GM21528 (cell line): ENCODE data around the gene FLII.

Experiments
- ATAC-seq: cut with Tn5 transposase; IDR thresholded peaks from one replicate; pipeline ENCODE4 v1.9.1; 2021; ENCODE audit warnings: mild to moderate bottlenecking, moderate library complexity; ENCODE audit not compliant: unreplicated experiment, low FRiP score

FLII gene

DNA sequence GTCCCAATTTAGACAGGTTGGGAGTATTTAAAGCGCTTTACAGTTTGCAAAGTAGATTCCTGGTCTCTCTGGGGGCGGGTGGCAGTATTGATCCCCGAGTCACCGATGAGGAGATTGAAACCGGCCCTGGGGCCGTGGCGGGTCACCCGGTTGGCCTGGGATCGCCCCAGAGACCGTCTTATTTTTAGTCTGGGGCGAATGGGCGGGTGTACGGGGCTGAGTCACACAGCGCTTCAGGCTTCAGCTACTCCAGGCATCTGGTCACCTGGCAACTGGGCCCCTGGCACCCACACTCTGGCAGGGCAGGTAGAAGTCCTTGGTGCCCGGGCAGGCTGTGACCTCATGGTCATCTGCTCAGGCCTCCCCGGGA, 2.6 kb upstream of the FLII start:
- ATAC-seq: peak; percentile 11

DNA sequence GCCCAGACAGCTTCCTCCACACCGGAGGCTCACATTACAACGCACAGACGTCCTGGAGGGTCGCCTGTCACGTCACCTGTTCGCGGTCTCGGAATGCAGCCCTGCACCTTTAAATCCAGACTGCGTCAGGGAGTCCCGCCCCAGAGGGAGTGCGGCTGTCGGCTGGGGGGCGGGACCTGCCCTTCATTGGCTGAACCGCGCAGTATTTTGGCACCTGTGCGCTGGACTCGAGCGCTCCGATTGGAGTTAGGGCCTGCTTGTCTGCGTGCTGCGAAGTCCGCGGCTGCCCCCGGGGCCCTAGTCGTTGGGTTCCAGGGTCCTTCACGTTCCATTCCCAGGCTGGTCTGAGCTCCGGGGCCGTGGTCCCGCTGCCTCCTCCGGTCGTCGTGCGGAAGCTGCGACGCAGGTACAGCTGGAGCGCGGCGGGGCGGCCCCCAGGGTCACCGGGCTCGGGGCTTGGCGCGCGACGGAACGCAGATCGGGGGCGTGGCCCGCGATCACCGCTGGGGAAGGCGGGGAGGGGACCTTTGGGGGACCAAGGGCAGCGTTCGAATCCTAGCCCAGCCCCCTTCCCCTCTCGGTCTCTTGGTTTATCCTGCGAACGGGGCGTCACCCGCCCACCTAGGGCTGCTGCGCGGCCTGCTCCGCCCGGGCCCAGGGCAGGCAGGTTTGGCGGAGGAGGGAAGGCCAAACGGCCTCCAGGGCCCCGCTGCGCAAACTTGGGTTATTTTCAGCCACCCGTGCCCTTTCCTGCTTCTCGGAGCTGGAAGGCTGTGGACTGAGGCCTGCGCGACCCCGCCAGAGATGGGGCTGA, 2.0 kb upstream of the FLII start, which contains the start of gene MIEF2:
MIEF2 (plus strand) TSS at position 331 of the 814 bp plus-strand sequence. CDS start 2,059 bp downstream, outside the sequence.
- ATAC-seq: peak; percentile 75

DNA sequence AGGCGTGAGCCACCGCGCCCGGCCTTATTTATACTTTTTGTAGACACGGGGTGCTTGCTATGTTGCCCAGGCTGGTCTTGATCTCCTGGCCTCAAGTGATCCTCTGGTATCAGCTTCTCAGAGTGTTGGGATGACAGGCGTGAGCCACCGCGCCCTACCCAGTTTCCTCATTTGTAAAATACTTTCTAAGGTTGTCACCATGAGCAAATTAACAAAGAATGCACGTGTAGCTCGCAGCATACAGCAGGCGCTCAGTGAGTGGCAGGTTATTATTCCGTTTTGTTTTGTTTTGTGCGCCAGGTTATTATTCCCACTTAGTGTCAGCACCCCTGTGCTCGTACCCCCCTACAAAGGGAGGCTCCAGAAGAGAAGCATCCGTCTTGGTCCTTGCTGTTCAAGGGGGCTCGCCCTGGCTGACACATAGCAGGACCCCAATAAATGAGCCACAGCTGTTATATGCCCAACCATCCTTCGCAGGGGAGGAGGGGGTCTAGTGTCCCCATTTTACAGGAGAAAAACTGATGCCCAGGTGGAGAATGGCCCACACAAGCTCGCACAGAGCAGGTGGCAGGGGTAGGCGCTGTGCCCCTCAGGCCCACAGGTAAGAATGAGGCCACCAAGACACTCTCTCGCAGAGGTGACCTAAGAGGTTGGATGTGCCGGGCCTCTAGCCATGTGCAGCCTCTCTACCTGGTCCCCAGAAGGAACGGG, 1.2 kb upstream of the FLII start:
- no peak for ATAC-seq

DNA sequence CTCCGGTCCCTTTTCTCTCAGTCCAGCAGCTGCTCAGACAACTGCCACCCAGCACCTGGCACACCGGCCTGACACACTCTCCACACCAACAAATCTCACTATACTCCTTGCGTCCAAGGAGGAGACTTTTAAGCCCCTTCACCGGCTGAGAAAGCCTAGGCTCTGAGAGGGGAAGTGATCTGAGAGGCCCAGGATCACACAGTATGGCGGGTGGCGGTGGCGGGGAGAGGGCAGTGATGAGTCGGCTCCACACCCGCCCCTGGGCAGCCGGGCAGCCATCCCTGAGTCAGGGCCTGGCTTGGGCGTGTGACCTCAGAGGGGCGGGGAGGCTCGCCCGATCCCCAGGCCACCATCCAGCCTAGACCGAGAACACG, 569 bp downstream of the FLII start:
- no peak for ATAC-seq

DNA sequence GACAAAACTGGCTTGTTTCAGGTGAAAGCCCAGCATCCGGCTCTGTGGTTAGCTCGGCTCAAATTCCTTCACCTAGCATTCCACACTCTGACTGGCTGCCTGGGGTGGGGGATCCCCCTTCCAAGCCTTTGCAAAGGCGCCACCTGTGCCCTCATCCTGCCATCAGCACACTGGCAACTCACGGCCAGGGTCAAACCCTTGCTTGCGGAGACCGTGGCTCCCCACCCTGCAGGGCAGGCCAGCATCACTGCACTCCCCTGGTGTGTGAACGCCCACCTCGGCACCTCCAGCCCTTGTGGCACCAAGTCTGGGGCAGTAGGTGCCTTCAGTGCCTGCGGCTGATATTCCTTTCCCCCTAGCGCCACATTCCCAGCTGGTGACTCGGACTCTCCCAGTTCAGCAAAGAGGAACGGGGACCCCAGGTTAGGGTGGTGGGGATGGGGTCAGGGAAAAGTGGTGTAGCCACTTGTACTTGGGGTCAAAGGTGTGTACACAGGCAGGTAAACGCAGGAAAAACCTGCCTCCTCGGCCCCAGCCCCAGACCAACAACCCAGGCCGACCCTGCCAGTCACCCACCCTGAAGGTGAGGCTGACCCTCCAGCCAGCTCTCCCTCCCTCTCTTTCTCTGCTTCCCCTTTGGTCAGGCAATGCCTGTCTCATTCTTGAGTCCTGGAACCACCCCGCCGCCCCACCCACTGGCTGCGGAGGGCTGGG, 1.1 kb downstream of the FLII start:
- ATAC-seq: no peak

DNA sequence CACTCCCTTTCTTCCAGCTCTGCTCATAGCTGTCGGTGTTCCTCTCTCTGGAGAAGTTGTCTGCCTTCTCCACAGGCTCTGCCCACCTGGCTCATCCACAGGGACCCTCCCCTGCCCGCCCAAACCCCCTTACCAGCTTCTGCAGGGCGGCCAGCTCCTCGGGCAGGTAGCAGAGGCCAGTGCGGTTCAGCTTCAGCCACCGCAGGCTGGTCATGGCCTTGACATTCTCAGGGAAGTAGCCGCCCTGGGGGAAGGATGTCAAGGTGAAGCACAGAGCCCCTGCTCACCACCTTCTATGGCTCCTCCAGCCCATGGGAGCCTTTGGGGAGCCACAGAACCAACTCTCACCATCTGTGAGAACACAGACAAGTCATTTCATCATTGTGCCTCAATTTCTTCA, 1.8 kb downstream of the FLII start:
- ATAC-seq: no peak

DNA sequence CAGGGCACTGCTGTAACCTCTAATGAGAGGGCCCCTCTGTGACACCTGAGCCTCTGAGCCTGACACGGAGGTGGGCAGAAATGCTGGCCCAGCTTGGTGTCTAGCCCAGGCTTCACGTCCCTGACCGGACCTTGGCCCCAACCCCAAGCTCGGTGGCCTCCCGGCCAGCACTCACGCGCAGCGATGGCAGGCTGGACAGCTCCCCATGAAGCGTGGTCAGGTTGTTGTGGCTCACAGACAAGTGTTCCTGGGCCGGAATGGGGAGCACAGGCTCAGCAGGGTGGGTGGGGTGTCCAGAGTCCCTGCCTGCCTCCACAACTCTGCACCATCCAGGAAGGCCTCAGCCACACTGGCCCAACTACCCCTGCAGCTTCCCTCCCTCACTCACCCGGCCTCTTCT, 2.2 kb downstream of the FLII start:
- no peak for ATAC-seq

DNA sequence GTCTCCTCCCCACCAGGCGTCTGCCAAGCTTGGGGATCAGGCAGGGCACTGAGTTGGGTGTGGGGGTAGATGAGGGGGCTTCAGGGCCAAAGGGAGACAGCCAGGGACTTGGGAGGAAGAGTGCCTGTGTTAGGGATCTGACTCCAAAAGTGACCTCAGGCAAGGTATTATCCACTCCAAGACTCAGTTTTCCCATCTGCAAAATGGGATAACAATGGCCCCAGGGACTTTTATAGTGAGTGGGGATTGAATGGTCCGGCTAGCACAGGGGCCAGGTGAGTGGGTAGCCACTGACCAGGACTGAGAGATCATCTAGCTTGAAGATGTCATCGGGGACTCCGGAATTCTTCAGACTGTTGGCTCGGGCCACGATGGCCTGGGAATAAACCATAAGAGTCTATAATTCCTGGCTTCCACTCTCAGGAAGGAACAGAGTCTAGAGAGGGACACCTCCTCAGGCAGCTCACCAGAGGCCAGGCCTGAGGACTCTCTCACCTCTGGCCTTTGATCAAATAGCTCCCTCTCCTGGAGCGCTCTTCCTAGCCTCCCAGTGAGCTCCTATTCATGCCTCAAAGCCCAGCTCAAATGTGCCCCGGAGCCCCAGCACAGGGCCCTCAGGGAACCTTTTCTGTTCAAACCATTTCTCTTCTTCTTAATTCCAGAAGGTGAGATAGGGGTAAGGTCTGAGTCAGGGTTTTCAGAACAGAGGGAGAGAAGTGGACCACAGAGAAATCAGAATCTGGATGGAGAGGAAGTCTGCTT, 3.5 kb downstream of the FLII start:
- ATAC-seq: no peak

DNA sequence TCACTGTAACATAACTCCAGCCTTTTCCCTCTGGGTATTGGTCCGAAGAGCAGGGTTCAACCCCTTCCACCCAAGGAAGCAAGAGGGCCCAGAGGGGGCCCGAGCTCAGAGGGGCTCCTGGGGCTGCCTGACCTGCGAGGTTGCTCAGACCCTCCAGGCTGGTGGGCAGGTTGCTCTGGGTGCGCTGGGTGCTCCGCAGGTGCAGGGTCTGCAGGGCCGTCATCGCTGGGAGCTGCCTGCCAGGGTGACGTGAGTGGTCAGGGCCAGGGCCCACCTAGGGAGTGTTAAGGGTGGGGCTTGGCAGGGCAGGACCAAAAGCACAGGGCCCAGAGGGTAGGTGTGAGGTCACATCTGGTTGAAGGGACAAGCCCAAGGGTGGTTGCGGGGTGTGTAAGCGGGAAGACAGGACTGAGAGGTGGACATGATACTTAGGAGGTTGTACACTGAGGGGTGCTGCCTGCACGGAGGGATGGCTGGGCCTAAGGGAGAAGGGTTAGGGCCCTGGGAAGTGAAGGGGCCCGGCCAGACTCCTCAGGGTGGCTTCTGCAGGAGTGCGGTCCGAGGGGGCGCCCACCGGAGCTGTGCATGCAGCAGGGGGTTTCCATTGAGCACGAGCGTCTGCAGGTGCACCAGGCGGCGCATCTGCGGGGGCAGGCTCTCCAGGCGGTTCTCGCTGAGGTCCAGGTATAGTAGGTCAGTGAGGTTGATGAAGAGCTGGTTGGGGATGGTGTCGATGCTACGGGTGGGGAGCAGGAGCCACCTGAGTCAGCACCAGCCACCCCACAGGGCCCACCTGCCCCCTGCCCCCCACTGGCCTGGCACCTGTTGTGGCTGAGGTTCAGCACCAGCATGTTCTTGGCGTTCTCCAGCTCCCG, 4.4 kb downstream of the FLII start:
- no peak for ATAC-seq

DNA sequence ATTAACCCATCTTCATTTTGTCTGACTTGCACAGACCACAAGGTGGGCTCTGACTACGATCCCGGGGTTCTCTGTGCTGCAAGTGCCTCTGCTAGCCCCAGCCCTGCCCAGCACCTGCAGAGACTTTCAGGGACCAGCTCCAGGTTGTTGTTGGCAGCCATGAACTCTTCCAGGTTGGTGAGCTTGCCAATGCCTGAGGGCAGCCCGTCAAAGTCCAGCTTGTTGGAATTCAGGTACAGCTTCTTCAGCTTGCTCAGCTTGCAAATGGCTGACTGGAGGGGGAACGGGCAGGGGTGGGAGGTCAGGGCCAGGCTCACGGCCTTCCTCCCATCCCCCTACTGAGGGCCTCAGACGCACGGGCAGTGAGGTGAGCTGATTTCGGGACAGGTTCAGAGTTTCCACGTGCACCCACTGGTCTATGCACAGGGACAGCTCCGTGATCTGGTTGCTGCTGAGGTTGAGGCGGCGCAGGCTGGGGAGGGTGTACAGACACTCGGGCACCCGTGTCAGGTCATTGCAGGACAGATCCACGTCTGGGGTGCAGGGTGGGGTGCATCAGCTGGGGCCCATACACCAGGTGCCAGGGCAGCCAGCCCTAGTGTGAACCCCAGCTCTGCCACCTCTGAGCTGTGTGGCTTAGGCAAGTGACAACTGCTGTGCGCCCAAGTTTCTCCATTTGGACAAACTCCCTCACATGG, 5.2 kb downstream of the FLII start:
- ATAC-seq: no peak

DNA sequence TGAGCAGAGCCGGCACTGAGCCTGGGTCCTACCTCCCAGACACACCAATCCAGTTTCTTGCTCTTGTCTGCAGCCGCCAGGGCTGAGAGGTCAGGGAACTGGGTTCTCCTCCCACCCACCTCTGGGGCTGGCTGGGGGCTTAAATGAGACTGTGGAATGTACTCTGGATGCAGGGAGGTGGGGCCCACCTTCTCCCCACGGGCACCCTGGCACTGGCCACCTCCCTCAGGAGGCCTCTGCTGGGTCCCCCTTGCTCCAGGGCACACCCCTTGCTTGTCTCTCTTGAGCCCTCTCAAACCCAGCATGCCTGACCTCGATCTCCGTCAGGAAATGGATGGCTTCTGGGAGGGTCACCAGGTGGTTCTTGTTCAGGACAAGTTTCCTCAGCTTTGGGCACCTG, 6.4 kb downstream of the FLII start:
- no peak for ATAC-seq

DNA sequence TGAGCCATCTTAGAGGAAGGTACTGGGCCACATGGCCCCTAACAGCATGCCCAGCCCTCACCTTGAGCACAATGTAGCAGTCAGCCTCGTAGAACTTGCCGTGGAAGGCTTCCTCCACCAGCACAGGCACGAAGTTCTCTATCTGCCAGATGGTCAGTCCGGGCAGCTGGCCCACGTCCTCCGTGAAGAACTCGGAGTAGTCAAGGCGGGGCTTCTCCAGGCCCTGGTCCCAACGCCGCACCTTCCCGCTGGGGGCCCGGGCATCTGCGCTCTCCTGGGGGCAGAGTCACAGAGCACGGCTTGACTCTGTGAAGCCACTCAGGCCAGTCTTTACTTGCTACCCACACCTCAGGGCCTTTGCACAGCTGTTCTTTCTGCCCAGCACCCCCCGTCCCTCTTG, 7.3 kb downstream of the FLII start:
- ATAC-seq: no peak

DNA sequence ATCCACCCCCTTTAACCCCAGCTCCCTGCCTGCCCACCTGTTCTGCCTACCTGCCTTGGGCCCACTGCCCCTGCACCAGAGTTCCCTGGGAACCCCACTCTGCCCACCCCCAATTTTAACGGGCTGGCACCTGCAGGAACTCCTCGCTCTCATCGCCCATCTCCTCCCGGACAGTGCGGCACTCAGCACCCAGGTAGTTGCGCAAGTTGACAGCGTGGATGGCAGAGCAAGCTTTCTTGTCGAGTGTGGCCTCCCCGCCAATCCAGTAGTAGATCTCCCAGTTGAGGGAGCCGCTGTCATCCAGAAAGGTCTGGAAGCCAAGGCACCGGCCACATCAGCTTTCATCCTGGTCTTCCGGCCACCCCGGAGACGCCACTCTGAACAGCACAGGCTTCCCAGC, 7.8 kb downstream of the FLII start:
- no peak for ATAC-seq

DNA sequence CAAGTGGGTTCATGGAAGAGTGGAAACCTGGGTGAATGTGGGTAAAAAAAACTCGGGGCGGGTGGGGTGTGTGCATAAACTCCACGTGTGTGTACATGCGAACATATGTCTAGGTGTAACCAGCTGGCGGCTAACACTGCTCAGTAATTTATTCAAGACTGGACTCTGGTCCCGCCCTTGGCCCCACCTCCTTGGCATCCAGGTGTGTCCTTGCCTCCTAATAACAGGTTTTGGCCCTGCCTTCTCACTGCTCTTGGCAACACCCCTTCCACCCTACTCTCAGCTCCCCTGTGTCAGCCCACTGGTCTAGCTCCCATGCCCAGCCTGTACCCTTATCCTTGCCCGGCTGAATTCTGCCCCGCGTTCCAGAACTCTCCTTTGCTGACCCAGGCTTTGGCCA, 8.3 kb downstream of the FLII start:
- ATAC-seq: no peak

DNA sequence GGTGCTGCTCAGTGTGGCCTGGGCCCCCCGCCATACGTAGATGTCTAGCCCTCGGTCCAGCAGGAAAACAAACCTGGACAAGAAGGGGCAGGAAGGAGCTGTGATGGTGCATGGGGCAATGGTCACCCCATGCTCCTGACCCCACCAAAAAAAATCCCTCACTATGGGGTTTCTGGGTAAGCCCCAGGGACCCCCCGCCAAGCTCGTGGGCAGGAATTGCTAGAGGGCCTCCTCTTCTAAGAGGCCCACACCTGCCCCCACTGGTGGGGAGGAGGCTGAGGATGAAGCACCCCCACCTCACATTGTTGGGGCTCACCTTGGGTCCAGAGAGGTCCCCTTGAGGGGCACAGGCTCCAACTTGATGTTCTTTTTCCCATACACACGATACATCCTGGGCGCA, 9.7 kb downstream of the FLII start:
- ATAC-seq: no peak

DNA sequence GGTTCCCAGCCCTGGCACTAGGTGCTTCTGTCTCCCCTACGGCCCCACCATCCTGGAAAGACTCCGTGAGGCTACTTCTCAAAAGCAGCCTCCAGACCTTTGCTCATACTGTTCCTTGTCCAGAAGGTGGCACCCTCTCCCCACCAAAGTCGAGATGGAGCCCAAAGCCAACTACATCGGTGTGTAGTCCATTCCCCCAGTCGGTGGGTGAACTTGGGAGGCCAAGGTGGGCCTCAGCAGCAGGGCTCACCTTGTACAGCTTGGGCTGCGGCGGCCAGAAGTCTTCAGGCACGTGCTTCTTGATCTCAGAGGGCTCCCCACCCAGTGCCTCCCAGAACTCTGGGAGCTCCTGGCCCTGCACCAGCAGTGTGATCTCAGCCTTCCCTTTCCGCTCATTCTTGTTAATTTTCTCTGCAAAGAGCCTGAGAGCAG, 10.2 kb downstream of the FLII start:
- ATAC-seq: no peak

DNA sequence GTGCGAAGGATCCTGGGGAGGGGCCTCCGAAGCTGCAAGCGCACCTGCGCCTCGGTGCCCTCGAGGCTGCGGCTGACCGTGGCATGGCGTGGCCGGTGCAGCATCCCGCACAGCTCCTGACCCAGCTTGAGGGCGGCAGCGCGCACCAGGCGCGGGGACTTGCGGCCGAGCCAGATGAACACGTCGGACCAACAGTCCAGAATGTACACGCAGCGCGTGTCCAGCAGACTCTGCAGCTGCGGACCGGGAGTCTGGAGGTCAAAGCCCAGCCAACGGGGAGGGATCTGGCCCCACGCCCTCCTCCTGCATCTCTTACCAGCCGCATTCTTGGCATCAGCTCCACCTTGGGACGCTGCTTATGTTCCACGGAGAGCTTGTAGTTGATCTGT, 10.9 kb downstream of the FLII start:
- no peak for ATAC-seq

DNA sequence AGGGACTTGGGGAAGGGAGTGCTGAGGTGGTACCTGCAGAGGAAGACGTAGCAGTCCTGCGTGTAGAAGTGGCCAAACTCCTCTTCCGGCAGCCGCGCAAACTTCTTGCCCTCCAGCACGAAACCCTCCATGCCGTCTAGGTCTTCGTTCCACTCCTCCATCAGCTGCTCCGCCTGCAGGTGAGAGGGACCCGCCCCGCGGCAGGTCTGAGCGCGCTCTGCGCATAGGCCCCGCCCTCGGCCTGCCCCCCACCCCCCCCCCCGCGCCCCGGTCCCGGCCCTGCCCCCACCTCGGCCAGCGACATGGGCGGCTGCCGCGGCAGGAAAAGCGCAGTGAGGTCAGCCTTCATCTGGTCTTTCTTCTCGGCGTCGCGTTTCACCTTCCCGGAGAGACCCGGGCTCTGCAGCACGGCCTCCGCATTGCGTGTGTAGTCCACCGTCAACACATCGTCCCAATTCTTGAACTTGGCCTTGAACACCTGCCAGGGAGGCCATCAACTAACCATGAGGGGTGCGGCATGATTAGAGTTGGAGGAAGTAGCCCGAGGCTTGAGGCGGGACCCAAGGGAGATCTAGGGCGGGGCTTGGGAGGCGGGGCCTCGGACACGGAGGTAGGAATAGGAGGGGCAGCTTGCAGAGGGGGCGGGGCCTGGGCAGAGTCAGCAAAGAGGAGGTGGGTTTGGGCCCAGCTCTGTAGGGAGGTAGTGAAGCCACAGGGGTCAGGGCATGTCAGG, 11.5 kb downstream of the FLII start:
- ATAC-seq: no peak
